GM12892 (cell line): Measurements from ENCODE around the gene MRPS11.

ENCODE experiments used
- POLR2A ChIP-seq: IDR thresholded peaks from 2 replicates; pipeline ENCODE4 v1.6.1; 2011; ENCODE audit warnings: low read depth, low read length, control low read depth
- POLR2AphosphoS5 ChIP-seq: IDR thresholded peaks from 2 replicates; pipeline ENCODE4 v1.6.1; 2011; ENCODE audit warnings: low read depth, low read length, control low read depth
- TAF1 ChIP-seq: IDR thresholded peaks from 2 replicates; pipeline ENCODE4 v1.6.1; 2011; ENCODE audit warnings: low read depth, mild to moderate bottlenecking, control low read depth, low read length, borderline replicate concordance

- TF ChIP-seq POLR2A (no peak), POLR2AphosphoS5 (no peak), TAF1 (no peak)
Observed at GRCh38 chr15:88513195-88513594, 45.7 kb downstream of the MRPS11 start.
